ENCODE results near the gene COL4A6.

- no peak for TF ChIP-seq CTCF (conservative IDR thresholded peaks at IDR 0.05; ENCODE audit: low read length)
- no peak for TF ChIP-seq EZH2phosphoT487 (IDR thresholded peaks at IDR 0.05; ENCODE audit: borderline replicate concordance, low read depth, low read length)
Measured at GRCh38 chrX:108322234-108322633, 116.0 kb downstream of the COL4A6 start.

Data from OCI-LY7 (cell line).